GM12864 (cell line): ENCODE data around the gene ZNF385D.

Experiments
- DNase-seq: peaks from one replicate; pipeline ENCODE4 v3.0.0-alpha.2; 2011; ENCODE audit warnings: low read depth
- H3K4me3 ChIP-seq: 2 replicates; pipeline ENCODE4 v1.5.1; 2011; ENCODE audit warnings: mild to moderate bottlenecking, low read depth, low read length, control low read depth
- CTCF ChIP-seq: IDR thresholded peaks from 2 replicates; pipeline ENCODE4 v1.5.1; 2011; ENCODE audit warnings: low read depth, mild to moderate bottlenecking, moderate library complexity, low read length, control low read depth, inconsistent platforms; ENCODE audit errors: missing control alignments

ZNF385D gene

GRCh38 chr3:21779909-21780308 is 28.9 kb upstream of the ZNF385D start:
- no peak for DNase-seq
- no peak overlapping the region for H3K4me3 ChIP-seq
- no peak for TF ChIP-seq CTCF

GRCh38 chr3:21778715-21779114 is 27.7 kb upstream of the ZNF385D start:
- H3K4me3 ChIP-seq: no peak overlapping the region
- no peak for TF ChIP-seq CTCF
- no peak for DNase-seq

GRCh38 chr3:21777821-21778220 is 26.8 kb upstream of the ZNF385D start:
- no peak for TF ChIP-seq CTCF
- DNase-seq: no peak
- no peak overlapping the region for H3K4me3 ChIP-seq

- no peak for TF ChIP-seq CTCF
- DNase-seq: no peak
- H3K4me3 ChIP-seq: no peak overlapping the region
Observed at GRCh38 chr3:21766002-21766401, 15.0 kb upstream of the ZNF385D start.

GRCh38 chr3:21755896-21756295 is 4.9 kb upstream of the ZNF385D start:
- H3K4me3 ChIP-seq: no peak overlapping the region
- no peak for TF ChIP-seq CTCF
- no peak for DNase-seq

GRCh38 chr3:21754839-21755238 is 3.8 kb upstream of the ZNF385D start:
- TF ChIP-seq CTCF: no peak
- no peak overlapping the region for H3K4me3 ChIP-seq
- no peak for DNase-seq

GRCh38 chr3:21752749-21753347 is 1.8 kb upstream of the ZNF385D start:
- no peak overlapping the region for H3K4me3 ChIP-seq
- DNase-seq: no peak

More at GRCh38 chr3:21752749-21753347, 1.8 kb upstream of the ZNF385D start:
- peak; percentile 47 for TF ChIP-seq CTCF
